Activated CD8-positive, alpha-beta memory T cell treated with anti-CD3 and anti-CD28 coated beads, Interleukin-2, amount 50 U/mL, for 24 hours (primary cell): Measurements from ENCODE around the gene CHST11.

Source experiments
- DNase-seq: peaks from one replicate; pipeline ENCODE4 v3.0.0-alpha.2; 2020; ENCODE audit errors: extremely low read depth

The CHST11 gene

DNA sequence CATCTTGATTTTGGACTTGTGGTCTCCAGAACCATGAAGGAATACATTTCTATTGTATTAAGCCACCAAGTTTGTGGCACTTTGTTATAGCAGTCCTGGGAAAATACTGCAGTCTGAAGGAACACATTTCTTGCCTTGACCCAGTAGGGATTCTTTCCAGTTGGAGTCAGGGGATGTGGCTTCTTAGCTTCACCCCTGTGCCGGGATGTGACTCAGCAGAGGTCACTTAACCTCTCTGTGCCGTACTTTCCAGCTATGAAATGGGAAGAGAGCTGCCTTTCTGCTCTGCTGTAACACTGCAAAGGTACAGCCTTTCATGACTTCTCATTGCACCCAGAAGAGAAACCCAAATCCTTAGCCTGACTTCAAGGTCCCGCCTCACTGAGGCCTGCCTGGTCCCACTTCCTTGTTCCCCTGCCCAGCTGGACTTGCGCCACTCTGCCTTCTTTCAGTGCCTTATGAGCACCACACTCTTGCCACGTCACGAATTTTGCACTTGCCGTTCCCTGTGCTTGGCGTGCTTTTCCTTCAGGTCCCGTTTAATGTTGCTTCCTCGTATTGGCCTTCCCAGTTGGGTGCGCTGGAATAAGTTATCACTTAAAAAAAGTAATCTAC, 24.2 kb downstream of the CHST11 start:
- DNase-seq: no peak

DNA sequence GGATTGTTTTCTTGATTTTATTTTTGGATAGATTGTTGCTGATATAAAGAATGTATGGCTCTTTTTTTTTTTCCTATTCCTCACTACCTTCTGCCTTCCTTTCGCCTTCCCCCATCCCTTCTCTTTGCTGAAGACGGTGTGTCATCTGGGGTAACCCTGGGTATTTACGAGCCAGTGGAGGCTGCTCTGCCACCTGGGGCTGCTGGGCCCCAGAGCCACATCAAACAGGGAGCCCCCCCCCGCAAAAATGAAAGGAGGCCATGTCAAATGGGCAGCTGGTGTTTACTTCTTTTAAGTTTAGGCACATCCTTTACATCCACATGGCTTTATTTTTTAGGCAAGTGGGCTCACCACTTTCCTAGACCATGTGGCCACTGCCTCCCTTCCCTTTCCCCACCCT, 25.4 kb downstream of the CHST11 start:
- no peak for DNase-seq

DNA sequence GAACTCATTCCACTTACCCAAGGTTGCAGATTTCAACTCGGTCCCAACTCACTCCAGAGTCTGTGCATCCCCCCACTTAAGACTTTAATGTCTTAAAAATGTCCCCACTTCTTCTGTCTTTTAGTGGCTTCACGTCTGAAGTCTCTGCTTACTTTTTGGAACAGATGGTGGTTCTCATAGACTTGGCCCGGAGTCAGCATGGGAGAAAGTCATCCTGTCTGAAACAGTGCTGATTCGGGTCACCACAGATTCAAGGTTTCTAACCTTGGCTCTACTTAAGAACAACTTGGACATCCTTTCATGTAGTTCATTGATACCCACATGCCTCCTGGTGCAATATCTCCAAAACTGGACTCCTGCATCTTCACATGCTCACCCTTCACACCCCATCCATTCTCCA, 26.0 kb downstream of the CHST11 start:
- DNase-seq: no peak

DNA sequence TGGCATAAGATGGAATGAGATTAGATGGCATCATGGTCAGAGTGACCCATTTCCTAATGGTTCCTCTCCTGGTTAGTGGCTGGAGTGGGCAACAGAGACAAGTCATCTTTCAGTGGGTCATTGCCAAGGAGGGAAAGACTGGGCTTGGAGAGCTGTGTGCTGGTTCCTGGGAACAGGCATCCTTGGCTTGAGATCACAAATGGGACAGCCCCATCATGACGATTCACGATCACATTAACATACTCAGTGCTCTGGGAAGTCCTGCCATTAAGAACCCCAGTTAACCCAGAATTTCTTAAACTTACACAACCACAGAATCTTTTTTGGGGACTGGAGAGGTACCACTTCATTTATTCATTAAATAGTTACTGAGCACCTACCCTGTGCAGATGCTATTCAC, 27.3 kb downstream of the CHST11 start:
- no peak for DNase-seq

DNA sequence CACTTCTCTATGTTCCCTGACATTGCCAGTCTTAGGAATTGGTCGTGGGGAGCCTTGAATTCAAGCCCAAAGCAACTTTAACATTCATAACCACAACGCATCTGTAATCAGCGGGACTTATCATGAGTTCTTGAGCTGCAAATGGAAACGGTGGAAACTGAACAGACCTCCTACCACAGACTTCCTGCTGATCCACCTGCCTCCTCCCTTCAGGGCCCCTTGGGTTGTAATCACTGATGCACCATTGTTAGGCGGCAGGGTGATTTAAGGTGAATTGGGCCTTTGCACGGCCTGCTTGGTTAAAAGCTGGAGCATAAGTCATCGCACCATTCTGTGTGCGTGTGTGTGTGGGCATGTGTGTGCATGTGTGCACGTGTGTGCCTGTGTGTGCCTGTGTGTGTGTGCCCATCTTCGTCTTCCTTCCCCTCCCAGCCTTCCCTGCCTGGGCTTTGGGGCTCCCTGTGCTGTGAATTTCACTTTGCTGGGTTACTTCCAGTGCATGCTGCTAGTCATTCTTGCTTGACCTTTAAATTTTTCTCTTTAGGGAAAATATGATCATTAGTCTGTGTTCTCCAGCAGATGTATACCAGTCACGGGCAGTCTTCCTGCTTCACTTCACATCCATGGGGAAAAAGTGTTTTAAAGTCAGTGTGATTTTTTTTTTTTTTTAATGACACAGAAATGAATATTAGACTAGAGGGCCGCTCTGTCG, 29.1 kb downstream of the CHST11 start:
- no peak for DNase-seq

DNA sequence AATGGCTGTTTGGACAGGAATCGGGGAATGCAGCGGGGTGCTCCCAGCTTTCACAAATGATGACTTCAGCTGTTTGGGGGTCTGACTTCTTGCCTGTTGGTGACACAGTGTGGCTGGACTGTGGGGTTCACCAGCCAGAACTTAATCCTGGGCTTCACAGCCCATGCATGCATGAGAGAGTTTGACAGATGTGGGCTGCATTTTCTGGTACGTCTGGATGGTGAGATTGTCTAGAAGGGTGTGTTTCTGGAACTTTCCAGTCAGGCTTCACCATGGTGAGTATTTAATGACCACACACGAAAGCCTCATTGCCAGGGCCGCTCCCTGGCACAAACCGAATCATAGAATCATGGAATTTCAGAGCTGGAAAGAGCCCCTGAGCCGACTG, 29.6 kb downstream of the CHST11 start:
- DNase-seq: no peak

DNA sequence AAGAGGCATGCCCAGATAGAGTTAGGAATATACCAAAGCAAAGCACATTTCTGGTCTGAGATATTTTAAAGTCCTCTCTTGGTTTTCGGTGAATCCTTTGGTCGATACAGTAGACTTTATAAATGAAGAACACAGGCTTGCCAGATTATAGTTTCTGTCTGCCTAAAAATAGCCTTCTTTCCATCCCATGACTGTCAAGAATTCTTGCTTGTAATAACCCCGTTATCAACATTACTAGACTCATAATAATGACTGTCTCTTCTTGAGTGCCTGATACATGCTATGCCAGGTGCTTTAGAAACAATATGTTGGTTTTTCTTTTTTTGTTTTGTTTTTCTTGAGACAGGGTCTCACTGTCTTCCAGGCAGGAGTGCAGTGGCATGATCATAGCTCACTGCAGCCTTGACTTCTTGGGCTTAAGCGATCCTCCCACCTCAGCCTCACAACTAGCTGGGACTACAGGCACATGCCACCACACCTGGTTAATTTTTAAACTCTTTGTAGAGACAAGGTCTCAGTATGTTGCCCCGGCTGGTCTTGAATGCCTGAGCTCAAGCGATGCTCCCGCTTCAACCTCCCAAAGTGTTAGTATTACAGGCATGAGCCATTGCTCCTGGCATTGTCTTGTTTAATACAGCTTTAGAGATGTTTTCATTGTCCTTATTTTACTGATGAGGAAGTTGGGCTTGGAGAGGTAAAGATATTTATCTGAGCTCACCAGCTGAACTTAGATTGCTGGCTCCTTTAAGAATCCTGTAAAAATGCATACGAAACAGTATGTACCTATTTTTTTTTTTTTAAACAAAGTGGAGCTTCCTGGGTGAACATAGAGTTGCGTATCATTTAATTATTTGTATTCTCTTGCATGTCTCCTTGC, 30.4 kb downstream of the CHST11 start:
- DNase-seq: no peak

DNA sequence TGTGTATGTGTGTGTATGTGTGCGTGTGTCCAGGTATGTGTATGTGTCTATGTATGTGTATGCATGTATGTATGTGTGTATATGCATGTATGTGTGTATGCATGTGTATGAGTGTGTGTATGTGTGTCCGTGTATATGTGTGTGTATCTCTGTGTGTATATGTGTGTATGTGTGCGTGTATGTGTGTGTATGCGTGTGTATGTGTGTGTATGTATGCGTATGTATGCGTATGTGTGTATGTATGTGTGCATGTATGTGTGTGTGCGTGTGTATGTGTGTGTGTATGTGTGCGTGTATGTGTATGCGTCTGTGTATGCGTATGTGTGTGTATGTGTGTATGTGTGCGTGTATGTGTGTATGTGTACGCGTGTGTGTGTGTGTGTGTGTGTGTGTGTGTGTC, 31.6 kb downstream of the CHST11 start:
- no peak for DNase-seq

DNA sequence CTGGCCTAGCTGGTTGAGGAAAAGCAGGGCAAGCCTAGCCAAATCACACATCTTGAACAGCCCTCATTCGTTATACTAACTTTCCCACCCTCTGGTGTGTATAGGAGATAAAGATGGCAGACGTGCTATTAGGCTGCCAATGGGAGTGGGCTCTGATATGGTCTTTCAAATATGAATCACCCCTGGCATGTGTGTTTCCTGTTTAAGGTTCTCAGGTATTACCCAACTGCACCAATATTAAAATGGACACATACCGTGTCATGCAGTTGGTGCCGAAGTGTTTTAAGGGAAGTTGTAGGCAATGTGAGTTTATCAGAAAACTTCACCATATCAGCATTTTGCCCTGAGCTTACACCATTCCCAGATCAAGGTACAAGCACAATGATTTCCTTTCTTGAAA, 33.4 kb downstream of the CHST11 start:
- no peak for DNase-seq

DNA sequence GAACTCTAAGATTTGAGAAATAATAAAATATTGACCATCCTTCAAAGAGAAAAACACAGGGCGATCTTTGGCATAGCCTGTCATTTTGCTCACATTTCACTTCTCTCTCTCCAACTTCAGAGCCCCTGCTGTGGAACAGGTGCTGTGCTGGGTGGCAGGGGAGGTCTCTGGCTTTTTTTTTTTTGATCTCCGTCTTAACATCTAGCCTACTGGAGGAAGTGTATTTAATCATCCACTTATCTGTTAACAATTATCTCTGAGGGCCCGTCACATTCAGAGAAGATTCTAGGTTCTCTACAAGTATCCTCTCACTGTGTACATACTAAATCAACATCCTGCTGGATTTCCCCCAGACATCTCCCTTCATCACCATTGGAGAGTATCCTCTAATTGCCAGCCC, 34.1 kb downstream of the CHST11 start:
- no peak for DNase-seq

DNA sequence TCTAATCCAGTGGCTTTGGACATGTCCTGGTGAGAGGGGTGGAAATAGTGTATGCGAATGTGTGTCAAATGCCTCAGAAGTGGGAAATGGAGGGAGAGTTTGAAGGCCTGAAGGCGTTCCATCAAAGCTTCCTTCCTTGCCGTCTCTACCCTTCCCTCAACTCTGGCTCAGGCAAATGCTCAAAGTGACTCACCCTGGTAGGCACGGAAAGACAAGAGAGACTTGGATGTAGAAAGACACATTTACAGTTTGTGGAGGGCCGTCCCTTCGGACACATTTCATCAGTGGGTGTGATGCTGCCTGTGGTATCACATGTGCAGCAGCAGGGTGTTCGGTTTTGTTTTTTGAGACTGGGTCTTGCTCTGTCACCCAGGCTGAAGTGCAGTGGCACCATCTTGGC, 36.7 kb downstream of the CHST11 start:
- DNase-seq: no peak

DNA sequence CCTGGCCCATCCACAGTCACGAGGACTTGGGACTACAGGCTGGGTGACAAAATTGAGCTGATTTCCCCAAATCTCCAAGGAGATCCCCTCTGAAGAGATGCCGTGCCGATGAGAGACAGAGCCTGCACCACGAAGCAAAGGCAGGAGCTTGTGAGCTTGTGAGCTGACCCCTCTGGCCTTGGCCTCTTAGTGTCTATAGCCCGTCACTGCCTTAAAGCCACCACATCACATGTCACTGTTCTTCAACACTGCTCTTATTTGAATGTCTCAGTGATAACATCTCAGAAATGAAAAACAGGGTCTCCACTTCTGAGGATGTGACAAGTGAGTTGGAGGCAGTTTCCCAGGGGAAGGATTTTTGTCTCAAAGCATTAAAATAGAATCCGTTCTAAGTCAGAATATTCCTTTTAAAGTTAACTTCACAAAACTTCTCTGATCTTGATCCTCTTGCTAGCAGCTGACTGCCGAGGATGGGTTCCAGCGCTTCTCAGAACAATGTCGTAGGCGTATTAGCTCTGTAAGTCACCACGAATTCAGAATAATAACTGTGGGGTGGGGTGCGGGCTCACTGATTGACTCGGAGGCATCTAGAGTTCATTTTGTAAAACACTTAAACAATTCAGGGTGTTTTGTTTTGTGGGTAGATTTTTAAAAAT, 37.5 kb downstream of the CHST11 start:
- no peak for DNase-seq

DNA sequence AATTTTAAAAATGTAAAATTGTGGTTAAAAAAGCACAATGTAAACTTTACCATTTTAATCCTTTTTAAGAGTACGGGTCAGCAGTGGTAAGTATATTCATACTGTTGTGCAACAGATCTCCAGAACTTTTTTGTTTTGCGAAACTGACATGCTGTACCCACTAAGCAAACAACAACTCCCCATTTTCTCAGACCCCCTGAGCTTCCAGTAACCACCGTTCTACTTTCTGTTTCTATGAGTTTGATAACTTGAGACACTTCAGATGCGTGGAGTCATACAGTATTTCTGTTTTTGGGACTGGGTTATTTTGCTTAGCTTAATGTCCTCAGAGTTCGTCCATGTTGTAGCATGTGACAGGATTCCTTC, 38.0 kb downstream of the CHST11 start:
- no peak for DNase-seq

DNA sequence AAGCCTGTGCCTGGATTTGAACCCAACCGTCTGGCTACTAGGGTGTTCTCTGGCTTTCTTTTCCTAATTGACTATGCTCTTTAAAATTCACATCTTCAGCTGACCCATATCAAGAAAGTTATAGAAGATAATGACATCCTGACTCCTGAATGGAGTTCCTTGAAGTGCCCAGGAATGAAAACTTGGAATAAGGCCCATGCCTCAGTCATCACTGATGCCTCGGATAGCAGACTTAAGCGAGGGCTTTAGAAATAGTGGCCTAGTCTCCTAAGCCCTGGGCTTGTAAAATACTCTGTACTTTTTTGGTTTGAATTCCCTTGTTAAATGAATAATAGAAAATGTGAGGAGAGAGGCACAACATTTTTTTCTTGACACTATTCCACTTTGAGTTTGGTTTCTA, 39.0 kb downstream of the CHST11 start:
- DNase-seq: no peak

DNA sequence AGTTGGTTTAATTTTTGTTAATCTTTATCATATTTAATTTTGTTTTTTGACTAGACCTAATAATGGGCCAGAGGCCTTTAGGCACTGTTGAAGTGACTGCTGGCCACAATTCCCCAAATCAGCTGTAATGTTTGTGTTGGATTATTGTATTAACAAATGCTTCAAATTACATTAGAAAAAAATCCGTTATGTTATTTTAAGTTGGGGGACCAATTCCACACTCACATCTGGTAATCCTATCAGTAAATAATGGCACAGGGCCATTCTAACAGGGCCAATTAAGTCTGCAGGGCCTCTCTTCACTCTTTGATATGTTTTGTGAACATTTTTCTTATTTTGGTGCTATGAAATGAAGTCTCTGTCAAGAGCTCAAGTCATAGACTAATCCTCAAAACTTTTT, 39.6 kb downstream of the CHST11 start:
- DNase-seq: no peak

DNA sequence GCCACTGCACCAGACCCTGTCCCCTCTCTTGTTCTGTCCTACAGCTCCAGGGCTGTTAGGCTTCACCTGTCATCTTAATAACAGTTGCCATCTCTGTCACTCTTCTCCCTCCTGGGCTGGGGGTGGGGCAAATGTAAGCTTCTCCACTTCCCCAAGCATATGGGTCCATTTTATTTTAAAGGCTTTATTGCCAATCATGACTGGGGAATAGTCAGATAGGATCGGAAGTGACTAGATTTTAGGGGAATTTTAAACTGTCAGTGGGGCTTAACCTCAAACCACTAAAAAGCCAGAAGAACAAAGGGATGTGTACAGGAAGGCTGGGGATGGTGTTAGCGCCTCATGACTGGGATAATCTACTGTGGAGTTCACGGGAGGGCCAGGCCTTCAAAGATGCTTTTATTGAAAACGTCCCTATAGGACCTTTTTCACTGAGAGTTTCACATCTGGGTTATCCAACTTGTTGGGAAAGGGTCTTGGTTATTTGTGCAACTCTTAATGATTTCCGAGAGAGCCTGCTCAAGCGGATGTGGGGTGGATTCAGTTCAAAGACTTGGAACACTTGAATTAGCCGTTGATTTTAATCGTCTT, 41.6 kb downstream of the CHST11 start:
- no peak for DNase-seq

DNA sequence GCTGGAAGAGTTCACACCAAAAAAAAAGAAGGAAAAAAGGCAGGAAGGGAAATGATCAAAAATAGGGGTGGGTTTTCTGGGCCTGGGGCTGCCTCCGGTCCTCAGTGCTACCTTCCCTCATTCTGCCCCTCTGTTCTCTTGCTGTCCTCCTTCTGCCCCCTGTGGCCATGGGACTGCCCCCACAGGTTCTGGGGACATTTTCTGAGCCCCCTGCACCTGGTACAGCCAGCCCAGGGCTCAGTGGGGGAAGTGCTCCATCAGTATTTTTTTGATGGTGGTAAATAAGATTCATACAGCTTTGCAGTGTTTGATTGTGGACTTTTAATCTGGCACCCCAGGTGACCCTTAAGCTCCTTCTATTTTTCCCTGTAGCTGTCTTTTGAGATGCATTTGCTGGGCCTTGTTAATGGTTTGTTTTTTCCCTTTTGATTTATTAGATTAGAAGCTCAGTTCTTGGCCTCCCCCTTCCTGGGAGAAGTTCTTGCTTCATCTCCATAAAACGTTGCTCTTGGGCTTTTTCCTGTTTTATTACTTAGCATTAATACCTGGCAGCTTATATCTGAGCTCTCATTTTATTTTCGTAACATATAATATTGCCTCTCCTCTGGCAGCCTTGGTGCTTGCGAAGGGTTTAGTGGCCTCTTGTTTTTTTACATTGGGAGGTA, 43.1 kb downstream of the CHST11 start:
- no peak for DNase-seq

DNA sequence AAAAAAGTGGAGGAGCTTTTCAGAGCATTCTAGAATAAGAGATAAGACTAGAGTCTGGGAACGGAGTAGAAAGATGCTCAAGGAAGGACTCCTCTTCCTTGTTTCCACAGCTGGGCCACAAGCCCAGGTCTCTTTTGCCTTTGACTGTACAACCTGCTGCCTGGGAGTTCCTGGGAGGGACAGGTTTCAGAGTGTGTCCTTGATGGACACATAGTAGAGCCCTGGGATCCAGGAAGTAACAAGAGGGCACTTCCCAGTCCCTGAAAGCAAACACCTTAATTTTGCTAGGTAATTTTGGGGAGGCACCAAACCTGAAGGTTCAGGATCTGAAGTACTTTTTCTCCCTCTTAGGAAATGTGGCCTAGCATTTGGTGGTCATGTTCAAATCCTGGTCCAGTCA, 44.4 kb downstream of the CHST11 start:
- DNase-seq: no peak

DNA sequence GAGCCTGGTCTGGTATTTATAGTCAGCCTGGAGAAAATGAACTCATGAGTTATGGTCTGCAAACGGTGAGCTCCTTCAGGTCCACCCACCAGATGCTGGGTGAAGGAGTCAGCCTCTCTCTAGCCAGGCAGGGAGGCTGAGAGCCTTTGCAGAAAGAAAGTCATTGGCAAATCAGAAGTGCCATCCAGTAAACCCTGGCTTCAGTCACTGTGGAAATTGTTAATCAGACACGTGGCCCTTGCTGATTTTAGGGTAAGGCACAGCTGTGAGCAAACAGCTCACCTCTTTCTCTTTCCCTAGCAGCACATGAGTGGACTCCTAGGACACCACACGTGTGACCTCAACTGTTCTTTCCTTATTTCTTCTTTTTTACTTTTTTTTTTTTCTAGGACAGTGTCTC, 44.9 kb downstream of the CHST11 start:
- DNase-seq: no peak

DNA sequence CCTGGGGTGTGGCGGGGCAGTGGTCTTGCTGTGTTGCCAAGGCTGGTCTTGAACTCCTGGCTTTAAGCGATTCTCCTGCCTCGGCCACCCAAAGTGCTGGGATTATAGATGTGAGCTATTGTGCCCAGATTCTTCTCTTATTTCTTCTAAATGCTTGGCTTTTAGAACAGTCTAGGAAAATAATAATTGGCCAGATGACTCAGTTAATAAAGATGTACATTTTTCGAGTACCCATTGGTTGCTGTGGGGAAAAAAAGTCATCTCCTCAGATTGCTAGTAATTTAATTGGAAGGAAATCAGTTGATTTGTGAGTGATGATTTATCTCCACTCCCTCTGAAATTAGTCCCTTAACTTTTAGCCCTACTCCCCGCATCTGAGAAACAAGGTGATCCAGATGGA, 45.5 kb downstream of the CHST11 start:
- no peak for DNase-seq

DNA sequence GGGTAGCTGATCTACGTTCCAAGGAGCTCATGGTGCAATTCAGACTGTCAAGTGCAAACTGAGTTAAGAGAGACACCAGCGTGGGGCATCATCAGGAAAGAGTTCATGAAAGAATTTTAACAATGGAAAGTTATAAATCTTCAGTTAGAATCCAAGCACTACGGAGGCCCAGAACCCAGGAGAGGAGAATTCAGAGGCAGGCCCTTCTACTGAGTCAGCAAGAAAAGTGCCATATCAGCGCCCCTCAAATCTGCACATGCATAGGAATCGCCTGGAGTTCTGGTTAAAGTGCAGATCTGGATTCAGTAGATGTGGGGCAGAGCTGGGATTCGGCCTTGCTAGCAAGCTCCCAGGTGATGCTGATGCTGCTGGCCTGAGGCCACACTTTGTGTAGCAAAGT, 45.9 kb downstream of the CHST11 start:
- no peak for DNase-seq

DNA sequence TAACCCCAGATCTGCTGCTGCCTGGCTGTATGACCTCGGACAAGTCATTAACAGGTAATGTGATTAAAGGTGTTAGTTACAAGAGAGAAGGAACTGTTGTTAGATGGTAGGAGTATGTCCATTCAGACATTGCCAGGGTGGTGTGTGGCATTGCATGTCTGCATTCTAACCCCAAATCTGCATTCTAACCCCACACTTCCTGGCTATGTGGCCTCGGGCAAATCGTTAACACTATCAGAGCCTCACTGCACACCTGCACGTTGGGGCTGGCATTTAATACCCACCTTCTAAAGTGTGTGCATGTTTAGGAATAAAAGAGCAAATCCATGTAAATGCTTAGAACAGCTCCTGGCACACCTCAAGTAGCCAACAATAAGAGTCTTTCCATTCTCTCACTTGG, 46.4 kb downstream of the CHST11 start:
- no peak for DNase-seq
